ENCODE results near the gene DIMT1.

- TF ChIP-seq CTCF (conservative IDR thresholded peaks at IDR 0.05 in 1 of 2, IDR thresholded peaks at IDR 0.05 in 1 of 2; ENCODE audit: extremely low read depth in 1 of 2, insufficient read depth in 1 of 2, low read depth in 1 of 2, low read length in 2 of 2) (no peak), EZH2 (IDR thresholded peaks at IDR 0.05; ENCODE audit: borderline replicate concordance, low read length) (no peak)
Measured at GRCh38 chr5:62424763-62425162, 21.1 kb upstream of the DIMT1 start.
